CD4-positive, alpha-beta T cell treated with Interleukin-4 for 4 hours (primary cell): ENCODE data around the gene ACSBG1.
"Not testable (repeated sequence)": the region's sequence is repeated elsewhere in the genome, so short reads cannot be mapped to it uniquely, and the experiment has no call there.

Experiments used
- DNase-seq: peaks from one replicate; pipeline ENCODE4 v3.0.0-alpha.2; 2020

Gene ACSBG1

DNA sequence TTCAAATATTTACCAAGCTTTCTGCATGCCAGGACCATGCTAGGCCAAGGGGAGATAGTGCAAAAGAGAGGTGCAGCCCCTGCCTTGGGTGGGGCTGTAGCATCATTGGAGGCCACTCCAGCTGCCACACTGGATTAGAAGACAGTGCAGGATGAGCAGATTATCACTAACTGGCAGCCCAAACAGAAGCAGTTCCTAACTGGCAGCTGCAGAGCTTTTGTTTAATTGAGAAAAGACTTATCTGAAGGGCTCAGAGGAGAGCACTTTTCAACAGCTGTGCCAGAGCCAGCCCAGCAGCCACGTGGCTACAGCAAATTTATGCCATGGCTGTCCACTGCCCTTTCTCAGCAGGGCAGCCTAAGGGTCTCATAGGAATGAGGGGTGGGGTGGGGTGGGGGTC, 13.5 kb upstream of the ACSBG1 start:
- DNase-seq: no peak

DNA sequence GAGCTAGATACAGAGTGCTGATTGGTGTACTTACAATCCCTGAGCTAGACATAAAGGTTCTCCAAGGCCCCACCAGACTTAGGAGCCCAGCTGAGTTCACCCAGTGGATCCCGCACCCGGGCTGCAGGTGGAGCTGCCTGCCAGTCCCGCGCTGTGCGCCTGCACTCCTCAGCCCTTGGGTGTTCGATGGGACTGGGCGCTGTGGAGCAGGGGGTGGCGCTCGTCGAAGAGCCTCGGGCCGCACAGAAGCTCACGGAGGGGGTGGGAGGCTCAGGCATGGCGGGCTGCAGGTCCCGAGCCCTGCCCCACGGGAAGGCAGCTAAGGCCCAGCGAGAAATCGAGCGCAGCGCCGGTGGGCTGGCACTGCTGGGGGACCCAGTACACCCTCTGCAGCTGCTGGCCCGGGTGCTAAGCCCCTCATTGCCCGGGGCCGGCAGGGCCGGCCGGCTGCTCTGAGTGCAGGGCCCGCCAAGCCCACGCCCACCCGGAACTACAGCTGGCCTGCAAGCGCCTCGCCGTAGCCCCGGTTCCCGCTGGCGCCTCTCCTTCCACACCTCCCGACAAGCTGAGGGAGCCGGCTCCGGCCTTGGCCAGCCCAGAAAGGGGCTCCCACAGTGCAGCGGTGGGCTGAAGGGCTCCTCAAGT, 11.7 kb upstream of the ACSBG1 start:
- DNase-seq: not testable (repeated sequence)

GRCh38 chr15:78245392-78245791, 11.0 kb upstream of the ACSBG1 start:
- not testable (repeated sequence) for DNase-seq

DNA sequence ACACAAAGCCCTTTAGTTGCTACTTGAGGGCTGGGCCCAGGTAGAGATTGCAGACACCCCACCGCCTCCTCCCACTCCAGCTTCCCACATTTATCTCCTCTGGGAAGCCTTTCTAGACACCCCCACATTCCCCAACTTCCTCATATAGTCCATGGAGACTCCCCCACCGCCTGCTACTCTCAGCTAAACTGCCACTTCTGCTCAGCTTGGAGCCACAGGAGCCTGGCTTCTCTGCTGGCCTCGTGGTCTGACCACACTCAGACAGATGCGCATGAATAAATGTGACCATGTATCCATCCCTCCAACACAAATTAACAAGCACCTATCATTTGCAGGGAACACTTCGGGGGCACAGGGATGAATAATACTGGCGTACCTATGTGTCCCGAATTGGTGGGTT, 10.5 kb upstream of the ACSBG1 start:
- DNase-seq: no peak

- no peak for DNase-seq
These were observed 9.7 kb upstream of the ACSBG1 start for GRCh38 chr15:78244101-78244500.

DNA sequence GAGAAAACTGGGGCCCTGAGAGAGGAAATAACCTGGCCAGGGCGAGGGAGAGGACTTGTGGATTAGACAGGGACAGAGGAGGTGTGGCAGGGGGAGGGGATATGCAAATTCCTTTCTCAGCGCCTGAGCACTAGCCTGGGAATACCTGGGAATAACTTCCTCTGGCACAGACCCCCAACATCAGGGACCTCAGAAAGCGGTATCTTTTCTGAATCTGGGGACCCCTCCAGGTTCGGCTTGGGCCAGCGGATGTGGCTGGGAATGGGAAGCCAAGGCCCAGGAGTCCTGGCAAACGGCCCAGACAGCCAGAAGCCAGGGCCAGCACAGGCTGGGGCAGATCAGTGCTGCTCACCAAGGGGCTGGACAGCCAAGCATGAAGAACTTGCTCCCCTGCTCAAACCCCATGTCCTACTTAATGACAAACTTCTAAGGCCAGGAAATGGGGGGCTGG, 9.2 kb upstream of the ACSBG1 start:
- DNase-seq: no peak

DNA sequence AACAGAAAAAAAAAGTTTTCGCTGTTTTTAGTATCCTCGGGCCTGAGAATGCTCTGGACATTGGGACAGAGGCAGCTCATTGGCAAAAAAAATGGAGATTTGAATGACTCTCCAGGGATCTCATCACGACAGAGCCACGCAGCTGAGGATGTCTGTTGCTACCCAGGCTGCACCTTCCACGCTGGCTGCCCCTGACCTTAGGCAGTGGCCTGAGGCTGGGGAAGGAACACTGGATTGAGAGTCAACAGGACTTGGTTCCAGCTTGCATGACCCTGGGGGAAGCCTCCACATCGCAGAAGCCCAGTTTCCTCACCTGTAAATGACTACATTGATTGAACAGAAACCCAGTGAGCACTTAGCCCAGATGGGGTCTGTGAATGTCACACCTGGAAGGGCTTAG, 8.7 kb upstream of the ACSBG1 start:
- DNase-seq: no peak

GRCh38 chr15:78242128-78242527, 7.8 kb upstream of the ACSBG1 start:
- DNase-seq: no peak

- DNase-seq: peak; percentile 72
These were observed 6.7 kb upstream of the ACSBG1 start for GRCh38 chr15:78241017-78241416.

DNA sequence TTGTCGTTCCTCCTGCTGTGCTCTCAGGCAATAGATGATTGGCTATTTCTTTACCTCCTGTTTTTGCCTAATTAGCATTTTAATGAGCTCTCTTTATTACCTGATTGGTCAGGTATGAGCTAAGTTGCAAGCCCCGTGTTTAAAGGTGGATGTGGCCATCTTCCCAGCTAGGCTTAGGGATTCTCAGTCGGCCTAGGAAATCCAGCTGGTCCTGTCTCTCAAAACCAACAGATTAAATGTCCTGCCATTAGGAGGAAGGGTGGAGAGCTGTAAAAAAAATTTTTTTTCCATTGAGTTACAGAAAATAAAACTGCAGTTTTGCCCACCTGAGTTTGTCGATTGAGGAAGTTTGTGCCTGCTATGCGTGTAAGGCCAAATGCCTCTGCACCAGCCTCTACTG, 5.4 kb upstream of the ACSBG1 start:
- DNase-seq: no peak

- DNase-seq: no peak
These were observed 2.8 kb upstream of the ACSBG1 start for GRCh38 chr15:78237146-78237545.

DNA sequence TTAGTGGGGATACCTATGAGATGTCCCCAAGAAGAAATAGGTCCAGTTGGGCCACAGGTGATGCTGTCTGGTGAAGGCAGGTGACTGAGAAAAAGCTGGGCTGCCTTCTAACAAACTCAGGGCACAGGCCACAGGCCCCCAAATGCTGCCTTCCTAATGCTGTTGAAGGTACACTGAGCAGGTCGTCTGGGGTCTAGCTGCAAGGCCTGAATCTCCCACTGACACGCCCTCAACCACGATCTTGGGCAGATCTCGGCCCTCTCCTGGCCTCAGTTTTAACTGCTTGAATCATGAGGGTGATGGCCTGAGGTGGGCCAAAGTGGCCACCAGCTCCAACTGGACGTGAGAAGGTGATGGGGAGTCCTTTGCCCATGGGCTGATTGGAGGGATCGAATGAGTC, 2.1 kb upstream of the ACSBG1 start:
- no peak for DNase-seq

GRCh38 chr15:78233496-78233895, 869 bp downstream of the ACSBG1 start:
- DNase-seq: no peak

GRCh38 chr15:78232951-78233350, 1.4 kb downstream of the ACSBG1 start:
- no peak for DNase-seq

DNA sequence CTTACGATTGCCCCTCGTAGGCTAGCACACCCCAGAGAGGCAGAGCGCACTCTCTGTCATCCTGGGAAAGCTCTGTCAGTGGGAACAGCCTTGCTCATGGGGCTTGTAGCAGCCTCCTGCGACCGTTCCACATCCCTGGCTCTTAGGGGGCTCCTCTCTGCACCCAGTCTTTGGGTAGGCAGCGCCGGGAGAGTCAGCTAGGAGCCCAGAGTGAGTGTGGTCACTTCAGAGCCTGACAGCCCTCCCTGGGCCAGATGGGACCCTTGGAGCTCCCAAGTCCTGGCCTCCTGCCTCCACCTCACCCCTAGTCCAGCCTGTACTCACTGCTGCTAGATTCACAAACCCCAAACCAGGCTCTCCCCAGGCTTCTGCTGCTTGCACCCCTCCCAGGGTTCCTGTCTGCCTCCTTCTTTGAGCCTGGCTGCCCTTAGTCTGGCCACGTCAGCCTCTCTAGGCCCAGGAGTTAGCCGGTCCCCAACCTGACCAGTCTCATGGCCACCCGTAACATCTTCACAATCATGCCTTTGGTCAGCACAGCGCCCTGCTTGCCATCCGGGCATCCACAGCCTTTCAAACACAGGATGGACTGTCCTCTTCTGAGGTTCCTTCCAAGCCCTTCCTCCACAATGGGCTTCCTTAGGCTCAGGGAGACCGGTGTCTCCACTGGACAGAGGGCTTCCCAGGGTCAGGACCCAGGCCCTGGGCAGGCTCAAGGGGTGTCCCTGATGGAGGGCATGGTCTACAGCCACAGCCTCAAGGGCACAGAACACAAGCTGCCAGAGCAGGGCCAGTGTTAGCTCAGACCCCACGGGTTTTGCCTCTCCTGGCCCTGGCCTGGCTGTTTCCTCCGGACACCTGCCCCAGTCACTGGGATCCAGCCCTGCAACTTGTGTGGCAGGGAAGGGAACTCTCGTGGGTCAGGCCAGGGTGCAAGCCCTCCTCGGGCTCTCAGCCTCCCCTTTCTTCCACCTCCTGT, 4.6 kb downstream of the ACSBG1 start:
- DNase-seq: no peak

DNA sequence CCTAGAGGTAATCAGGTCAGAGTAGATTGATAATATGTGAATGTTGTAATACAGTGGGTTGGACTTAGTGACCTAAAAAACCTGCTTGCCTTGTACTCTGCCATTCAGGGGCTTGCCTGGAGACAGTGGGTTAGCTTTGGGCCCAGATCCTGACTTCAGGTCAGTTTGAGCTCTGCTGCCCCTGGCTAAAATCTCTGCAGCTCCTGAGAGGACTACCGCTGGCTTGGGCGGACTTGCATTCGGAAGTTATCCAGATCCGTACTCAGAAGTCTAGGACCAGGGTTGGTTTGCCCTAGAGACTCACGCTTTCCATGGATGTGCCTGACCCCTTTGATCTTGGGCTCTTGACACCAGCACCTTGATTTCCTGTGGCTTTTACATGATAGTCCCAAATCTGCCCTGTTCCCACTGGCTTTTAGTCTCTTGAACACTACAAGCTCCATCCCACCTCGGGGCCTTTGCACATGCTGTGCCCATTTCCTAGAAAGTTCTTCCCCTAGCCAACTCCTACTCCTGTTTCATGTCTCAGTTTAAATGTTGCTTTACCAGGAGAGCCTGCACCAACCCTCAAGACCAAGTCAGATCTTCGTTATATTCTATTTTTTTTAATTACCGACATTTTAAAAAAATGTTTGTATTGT, 5.9 kb downstream of the ACSBG1 start:
- DNase-seq: no peak

DNA sequence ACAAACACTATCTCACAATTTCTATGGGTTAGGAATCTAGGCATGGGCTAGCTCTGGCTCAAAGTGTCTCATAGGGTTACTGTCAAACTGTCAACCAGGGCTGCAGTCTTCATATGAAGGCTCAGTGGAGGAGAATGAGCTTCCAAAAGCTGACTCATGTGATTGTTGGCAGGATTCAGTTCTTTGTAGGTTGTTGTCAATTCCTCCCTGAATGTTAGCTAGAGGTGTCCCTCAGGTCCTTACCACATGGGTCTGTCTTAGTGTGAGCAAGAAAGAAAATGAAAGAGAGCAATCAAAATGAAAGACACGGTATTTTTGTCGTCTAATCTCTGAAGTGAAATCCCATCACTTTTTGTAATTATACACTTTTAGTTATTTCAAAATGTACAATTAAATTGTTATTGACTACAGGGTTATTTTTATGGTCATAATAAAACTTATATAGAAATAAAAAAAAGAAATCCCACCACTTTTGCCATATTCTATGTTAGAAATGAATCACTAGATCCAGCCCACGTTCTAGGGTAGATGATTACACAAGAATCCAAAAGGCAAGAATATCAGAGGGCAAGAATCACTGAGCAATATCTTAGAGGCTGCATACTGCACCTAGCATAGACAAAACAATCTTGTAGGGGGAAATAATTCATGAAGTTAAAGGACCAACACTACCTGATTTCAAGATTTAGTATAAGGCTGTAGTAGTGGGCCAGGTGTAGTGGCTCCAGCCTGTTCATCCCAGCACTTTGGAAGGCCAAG, 8.4 kb downstream of the ACSBG1 start:
- no peak for DNase-seq

- DNase-seq: no peak
These were observed 10.3 kb downstream of the ACSBG1 start for GRCh38 chr15:78224023-78224411.

- no peak for DNase-seq
These were observed 10.9 kb downstream of the ACSBG1 start for GRCh38 chr15:78223396-78224022.

DNA sequence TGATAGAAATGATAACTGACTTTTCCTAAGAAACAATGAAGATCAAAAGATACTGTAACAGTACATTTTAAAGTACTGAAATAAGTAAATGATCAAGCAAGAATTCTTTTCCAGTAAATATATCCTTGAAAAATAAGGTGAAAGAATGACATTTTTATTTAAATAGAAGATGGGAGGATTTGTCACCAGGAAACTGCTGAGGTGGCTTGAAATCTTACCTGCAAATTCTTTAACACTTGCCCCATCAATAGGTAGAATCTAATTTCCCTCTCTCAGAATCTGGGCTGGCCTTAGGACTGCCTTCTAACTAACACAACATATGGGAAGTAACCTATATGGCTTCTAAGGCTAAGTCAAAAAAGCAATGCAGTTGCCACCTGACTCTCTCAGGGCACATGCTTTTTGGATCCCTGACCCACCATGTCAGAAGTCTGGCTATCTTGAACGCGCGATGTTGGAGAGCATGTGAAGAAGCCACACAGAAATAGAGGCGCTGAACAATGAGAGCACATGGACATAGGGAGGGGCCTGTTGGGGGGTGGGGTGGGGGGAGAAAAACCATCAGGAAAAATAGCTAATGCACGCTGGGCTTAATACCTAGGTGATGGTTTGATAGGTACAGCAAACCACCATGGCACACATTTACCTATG, 11.5 kb downstream of the ACSBG1 start:
- no peak for DNase-seq

DNA sequence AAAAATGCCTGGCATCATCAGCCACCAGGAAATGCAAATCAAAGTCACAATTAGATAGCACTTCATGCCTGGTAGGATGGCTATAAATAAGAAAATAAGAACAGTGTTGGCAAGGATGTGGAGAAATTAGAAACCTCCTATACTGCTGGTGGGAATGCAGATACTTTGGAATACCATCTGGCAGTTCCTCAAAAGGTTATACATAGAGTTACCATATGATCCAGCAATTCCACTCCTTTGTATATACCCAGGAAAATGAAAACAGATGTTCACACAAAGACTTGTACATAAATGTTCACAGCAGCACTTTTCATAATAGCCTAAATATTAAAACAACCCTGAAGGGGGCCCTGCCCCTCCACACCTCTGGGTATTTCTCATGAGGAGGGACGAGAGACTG, 13.7 kb downstream of the ACSBG1 start:
- no peak for DNase-seq
